Suppressor macrophage treated with lipopolysaccharide for 1 hour (primary cell): ENCODE data around the gene SOHLH2.

Experiments
- DNase-seq, 3 donors: peaks; one replicate each; pipeline ENCODE4 v3.0.0-alpha.2; 2020 to 2022

SOHLH2 gene

GRCh38 chr13:36183901-36184300, 30.5 kb downstream of the SOHLH2 start:
- no peak for DNase-seq

GRCh38 chr13:36175621-36176020, 38.7 kb downstream of the SOHLH2 start:
- DNase-seq, result no peak

GRCh38 chr13:36174923-36175322, 39.4 kb downstream of the SOHLH2 start:
- no peak for DNase-seq

- no peak for DNase-seq
Measured at GRCh38 chr13:36173571-36174322, 40.6 kb downstream of the SOHLH2 start.

- no peak for DNase-seq
Measured at GRCh38 chr13:36166046-36166445, 48.3 kb downstream of the SOHLH2 start.

- no peak for DNase-seq
Measured at GRCh38 chr13:36163809-36164308, 50.5 kb downstream of the SOHLH2 start.

- no peak for DNase-seq
Measured at GRCh38 chr13:36163286-36163685, 51.1 kb downstream of the SOHLH2 start.

- DNase-seq, result no peak
Measured at GRCh38 chr13:36160297-36160696, 54.1 kb downstream of the SOHLH2 start.

GRCh38 chr13:36158611-36159010, 55.7 kb downstream of the SOHLH2 start:
- DNase-seq, result no peak

GRCh38 chr13:36157480-36157879, 56.9 kb downstream of the SOHLH2 start:
- no peak for DNase-seq

GRCh38 chr13:36154567-36155291, 59.6 kb downstream of the SOHLH2 start:
- DNase-seq, result peak; percentile 16 to 72 (median 66)

GRCh38 chr13:36151591-36151990, 62.8 kb downstream of the SOHLH2 start:
- DNase-seq, result no peak

- no peak for DNase-seq
Measured at GRCh38 chr13:36148446-36148845, 65.9 kb downstream of the SOHLH2 start.

- no peak for DNase-seq
Measured at GRCh38 chr13:36147330-36147729, 67.0 kb downstream of the SOHLH2 start.

GRCh38 chr13:36146511-36147269, 67.7 kb downstream of the SOHLH2 start:
- no peak for DNase-seq

- no peak for DNase-seq
Measured at GRCh38 chr13:36143738-36144137, 70.6 kb downstream of the SOHLH2 start.

- no peak for DNase-seq
Measured at GRCh38 chr13:36142735-36143134, 71.6 kb downstream of the SOHLH2 start.

- DNase-seq, result no peak
Measured at GRCh38 chr13:36135876-36136275, 78.5 kb downstream of the SOHLH2 start.

- no peak for DNase-seq
Measured at GRCh38 chr13:36134632-36135031, 79.7 kb downstream of the SOHLH2 start.

GRCh38 chr13:36133950-36134626, 80.3 kb downstream of the SOHLH2 start:
- no peak for DNase-seq

- DNase-seq, result no peak
Measured at GRCh38 chr13:36132376-36132775, 82.0 kb downstream of the SOHLH2 start.

- DNase-seq, result no peak
Measured at GRCh38 chr13:36131931-36132297, 82.4 kb downstream of the SOHLH2 start.
